Astrocyte (in vitro differentiated cells and primary cell): Measurements from ENCODE around the gene RALGDS. TPM values are rescaled to one million over a fixed set of nuclear protein-coding genes. Genes with fewer than 3 reads are reported as not detected.
A peak's percentile ranks its signal among the peaks of the same experiment; 100 is the strongest.

ENCODE experiments used
- DNase-seq: peaks from one replicate; pipeline ENCODE4 v3.0.0-alpha.2; 2010; ENCODE audit warnings: low read depth
- FAIRE-seq: peaks from 2 replicates; lab custom pipeline; 2011; peaks lifted over from hg19 to GRCh38; lab: Jason Lieb, UNC
- H2AFZ ChIP-seq: 2 replicates; pipeline ENCODE4 v1.6.0; 2012; ENCODE audit warnings: low read depth, low read length, inconsistent platforms
- H3K27ac ChIP-seq: 2 replicates; pipeline ENCODE4 v1.5.1; 2011; ENCODE audit warnings: low read depth, low read length, inconsistent platforms
- H3K27me3 ChIP-seq: 2 replicates; pipeline ENCODE4 v1.6.0; 2011; ENCODE audit warnings: low read length, inconsistent platforms; ENCODE audit not compliant: insufficient read depth
- H3K36me3 ChIP-seq: 2 replicates; pipeline ENCODE4 v1.5.1; 2011; ENCODE audit warnings: low read length, inconsistent platforms; ENCODE audit not compliant: insufficient read depth
- H3K4me1 ChIP-seq: 2 replicates; pipeline ENCODE4 v1.5.1; 2011; ENCODE audit warnings: low read length, inconsistent platforms; ENCODE audit not compliant: insufficient read depth
- H3K4me2 ChIP-seq: 2 replicates; pipeline ENCODE4 v1.6.0; 2012; ENCODE audit warnings: low read length, inconsistent platforms
- H3K4me3 ChIP-seq: 2 replicates; pipeline ENCODE4 v1.5.1; 2011; ENCODE audit warnings: low read depth, mild to moderate bottlenecking, low read length, inconsistent platforms; ENCODE audit not compliant: insufficient read depth
- H3K79me2 ChIP-seq: 2 replicates; pipeline ENCODE4 v1.6.0; 2012; ENCODE audit warnings: mild to moderate bottlenecking, low read length, inconsistent platforms; ENCODE audit not compliant: insufficient read depth
- H3K9ac ChIP-seq: 2 replicates; pipeline ENCODE4 v1.6.0; 2012; ENCODE audit warnings: mild to moderate bottlenecking, low read length, inconsistent platforms
- H3K9me3 ChIP-seq: 2 replicates; pipeline ENCODE4 v1.5.1; 2012; ENCODE audit warnings: low read depth, mild to moderate bottlenecking, low read length, inconsistent platforms; ENCODE audit not compliant: insufficient read depth
- H4K20me1 ChIP-seq: 2 replicates; pipeline ENCODE4 v1.6.0; 2012; ENCODE audit warnings: low read length, inconsistent platforms; ENCODE audit not compliant: insufficient read depth
- H3K27ac Mint-ChIP-seq: one replicate; pipeline ENCODE4 v1.8.0; 2021; ENCODE audit warnings: mild to moderate bottlenecking, mixed read lengths; ENCODE audit not compliant: unreplicated experiment
- H3K27me3 Mint-ChIP-seq: one replicate; pipeline ENCODE4 v1.8.0; 2021; ENCODE audit warnings: low read depth, mixed read lengths; ENCODE audit not compliant: unreplicated experiment
- H3K36me3 Mint-ChIP-seq: one replicate; pipeline ENCODE4 v1.8.0; 2021; ENCODE audit warnings: low read depth, mixed read lengths; ENCODE audit not compliant: unreplicated experiment
- H3K4me1 Mint-ChIP-seq: one replicate; pipeline ENCODE4 v1.8.0; 2021; ENCODE audit warnings: low read depth, mixed read lengths; ENCODE audit not compliant: unreplicated experiment
- H3K4me3 Mint-ChIP-seq: one replicate; pipeline ENCODE4 v1.8.0; 2021; ENCODE audit warnings: mild to moderate bottlenecking, moderate library complexity, mixed read lengths; ENCODE audit not compliant: unreplicated experiment
- H3K9me3 Mint-ChIP-seq: one replicate; pipeline ENCODE4 v1.8.0; 2021; ENCODE audit warnings: mild to moderate bottlenecking, mixed read lengths; ENCODE audit not compliant: unreplicated experiment
- EZH2 ChIP-seq: IDR thresholded peaks from 2 replicates; pipeline ENCODE4 v1.6.1; 2012; ENCODE audit warnings: mild to moderate bottlenecking, low read length, inconsistent platforms; ENCODE audit not compliant: insufficient read depth
- total RNA-seq: library from RNA; stranded (reverse); gene quantifications from 2 replicates; pipeline ENCODE4 v1.2.1, GENCODE V29; 2021
- TF ChIP-seq, protein P1 (sequence below): IDR thresholded peaks from 2 replicates; pipeline ENCODE4 v1.5.1; 2011; ENCODE audit warnings: low read depth, mild to moderate bottlenecking, inconsistent platforms, low read length, moderate library complexity; ENCODE audit not compliant: insufficient read depth

Gene RALGDS
- total RNA-seq, 1 donor from 2014 or later = 46.6 TPM

DNA sequence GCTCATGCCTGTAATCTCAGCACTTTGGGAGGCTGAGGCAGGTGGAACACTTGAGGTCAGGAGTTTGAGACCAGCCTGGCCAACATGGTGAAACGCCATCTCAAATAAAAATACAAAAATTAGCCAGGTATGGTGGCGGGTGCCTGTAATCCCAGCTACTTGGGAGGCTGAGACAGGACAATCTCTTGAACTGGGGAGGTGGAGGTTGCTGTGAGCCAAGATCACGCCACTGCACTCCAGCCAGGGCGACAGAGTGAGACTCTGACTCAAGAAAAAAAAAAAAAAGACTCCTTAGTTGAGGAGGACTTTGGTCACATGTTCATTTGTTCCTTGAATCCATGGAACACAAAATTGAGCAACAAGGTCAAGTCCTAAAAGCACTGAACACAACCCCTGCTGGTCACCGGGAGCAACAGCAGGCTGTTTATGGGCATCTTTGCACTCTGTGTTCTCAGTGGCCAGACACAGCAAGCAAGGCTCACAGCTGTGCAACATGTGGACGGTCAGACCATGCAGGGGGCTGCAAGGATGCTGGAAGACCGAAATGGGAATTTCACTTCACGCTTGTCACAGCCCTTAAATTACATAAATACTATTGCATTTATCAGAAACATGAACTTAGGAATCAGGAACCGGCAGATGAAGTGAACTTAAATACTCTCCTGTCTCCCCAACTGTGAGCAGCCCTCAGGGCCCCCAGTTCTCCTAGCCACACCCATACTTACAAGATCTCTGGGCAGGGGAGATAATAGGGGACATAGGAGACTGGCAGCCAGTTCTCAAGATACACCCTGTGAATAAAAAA lies 39.9 kb upstream of the RALGDS start:
- H3K4me2 ChIP-seq = no peak overlapping the region
- H3K9ac ChIP-seq = no peak overlapping the region
- Mint-ChIP-seq H3K27ac (no peak overlapping the region), H3K36me3 (peaks cover 7% of the 10 kb centered on the region), H3K9me3 (no peaks in the 10 kb centered on the region), H3K27me3 (peaks cover 5% of the 10 kb centered on the region), H3K4me1 (peaks cover 10% of the 10 kb centered on the region), H3K4me3 (peak overlapping the region; percentile 22)
- peak; percentile 5 for FAIRE-seq
- H3K36me3 ChIP-seq = no peaks in the 10 kb centered on the region
- H3K27me3 ChIP-seq = peaks cover 11% of the 10 kb centered on the region
- no peak overlapping the region for H2AFZ ChIP-seq
- H3K79me2 ChIP-seq = no peaks in the 10 kb centered on the region
- peaks cover 2% of the 10 kb centered on the region for H3K4me1 ChIP-seq
- no peak for TF ChIP-seq EZH2
- TF ChIP-seq, protein P1, sequence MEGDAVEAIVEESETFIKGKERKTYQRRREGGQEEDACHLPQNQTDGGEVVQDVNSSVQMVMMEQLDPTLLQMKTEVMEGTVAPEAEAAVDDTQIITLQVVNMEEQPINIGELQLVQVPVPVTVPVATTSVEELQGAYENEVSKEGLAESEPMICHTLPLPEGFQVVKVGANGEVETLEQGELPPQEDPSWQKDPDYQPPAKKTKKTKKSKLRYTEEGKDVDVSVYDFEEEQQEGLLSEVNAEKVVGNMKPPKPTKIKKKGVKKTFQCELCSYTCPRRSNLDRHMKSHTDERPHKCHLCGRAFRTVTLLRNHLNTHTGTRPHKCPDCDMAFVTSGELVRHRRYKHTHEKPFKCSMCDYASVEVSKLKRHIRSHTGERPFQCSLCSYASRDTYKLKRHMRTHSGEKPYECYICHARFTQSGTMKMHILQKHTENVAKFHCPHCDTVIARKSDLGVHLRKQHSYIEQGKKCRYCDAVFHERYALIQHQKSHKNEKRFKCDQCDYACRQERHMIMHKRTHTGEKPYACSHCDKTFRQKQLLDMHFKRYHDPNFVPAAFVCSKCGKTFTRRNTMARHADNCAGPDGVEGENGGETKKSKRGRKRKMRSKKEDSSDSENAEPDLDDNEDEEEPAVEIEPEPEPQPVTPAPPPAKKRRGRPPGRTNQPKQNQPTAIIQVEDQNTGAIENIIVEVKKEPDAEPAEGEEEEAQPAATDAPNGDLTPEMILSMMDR = peak; percentile 84
- H3K4me3 ChIP-seq = no peak overlapping the region
- H3K9me3 ChIP-seq = no peaks in the 10 kb centered on the region
- H4K20me1 ChIP-seq = no peaks in the 10 kb centered on the region
- H3K27ac ChIP-seq = no peak overlapping the region
- DNase-seq = peak; percentile 26

DNA sequence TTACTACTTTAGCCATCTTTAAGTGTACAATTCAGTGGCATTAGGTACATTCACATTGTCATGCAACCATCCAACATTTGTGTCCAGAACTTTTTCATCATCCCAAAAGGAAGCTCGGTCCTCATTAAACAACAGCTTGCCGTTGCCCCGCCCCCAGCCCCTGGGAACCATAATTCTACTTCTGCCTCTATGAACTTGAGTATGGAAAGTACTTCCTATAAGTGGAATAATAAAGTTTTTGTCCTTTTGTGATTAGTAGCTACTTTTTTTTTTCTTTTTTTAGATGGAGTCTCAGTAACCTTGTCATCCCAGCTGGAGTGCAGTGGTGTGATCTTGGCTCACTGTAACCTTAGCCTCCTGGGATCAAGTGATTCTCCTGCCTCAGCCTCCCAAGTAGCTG lies 37.7 kb upstream of the RALGDS start:
- FAIRE-seq = no peak
- Mint-ChIP-seq H3K9me3 (no peaks in the 10 kb centered on the region), H3K4me1 (peaks cover 3% of the 10 kb centered on the region), H3K27ac (no peak overlapping the region), H3K27me3 (peaks cover 5% of the 10 kb centered on the region), H3K4me3 (no peak overlapping the region), H3K36me3 (peaks cover 9% of the 10 kb centered on the region)
- no peak for DNase-seq
- H3K9me3 ChIP-seq = no peaks in the 10 kb centered on the region
- H3K9ac ChIP-seq = no peak overlapping the region
- no peak overlapping the region for H3K4me3 ChIP-seq
- no peak overlapping the region for H2AFZ ChIP-seq
- peaks cover 2% of the 10 kb centered on the region for H3K4me1 ChIP-seq
- peaks cover 9% of the 10 kb centered on the region for H3K27me3 ChIP-seq
- TF ChIP-seq, protein P1 = no peak
- TF ChIP-seq EZH2 = no peak
- no peaks in the 10 kb centered on the region for H3K79me2 ChIP-seq
- H3K36me3 ChIP-seq = no peaks in the 10 kb centered on the region
- H3K27ac ChIP-seq = no peak overlapping the region
- no peaks in the 10 kb centered on the region for H4K20me1 ChIP-seq
- no peak overlapping the region for H3K4me2 ChIP-seq

DNA sequence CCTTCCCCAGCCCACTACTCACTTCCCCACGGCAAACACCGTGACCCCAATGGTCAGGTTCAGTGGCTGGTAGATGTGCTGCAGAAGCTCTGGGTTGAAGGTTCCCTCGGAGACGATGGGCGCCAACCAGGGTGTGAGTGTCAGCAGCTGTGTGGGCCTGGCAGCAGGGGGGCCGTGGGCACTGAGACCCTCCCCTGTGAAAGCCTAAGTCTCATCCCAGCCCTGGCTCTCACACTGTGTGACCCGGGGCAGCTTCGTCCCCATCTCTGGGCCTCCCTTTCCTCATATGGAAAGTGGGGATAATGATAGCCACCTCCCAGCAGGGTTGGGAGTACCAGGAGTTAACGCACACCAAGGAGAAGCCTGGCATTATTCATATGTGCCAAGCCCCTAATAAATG lies 34.1 kb upstream of the RALGDS start:
- Histone ChIP-seq H3K9me3 (no peaks in the 10 kb centered on the region), H3K9ac (no peak overlapping the region), H3K79me2 (no peaks in the 10 kb centered on the region), H3K27ac (no peak overlapping the region), H3K4me1 (no peaks in the 10 kb centered on the region), H3K36me3 (no peaks in the 10 kb centered on the region), H3K4me2 (no peak overlapping the region), H3K4me3 (no peak overlapping the region), H2AFZ (no peak overlapping the region), H3K27me3 (no peaks in the 10 kb centered on the region), H4K20me1 (no peaks in the 10 kb centered on the region)
- Mint-ChIP-seq H3K9me3 (no peaks in the 10 kb centered on the region), H3K27ac (no peak overlapping the region), H3K36me3 (peaks cover 5% of the 10 kb centered on the region), H3K4me3 (no peak overlapping the region), H3K4me1 (no peaks in the 10 kb centered on the region), H3K27me3 (peaks cover 2% of the 10 kb centered on the region)
- FAIRE-seq = no peak
- TF ChIP-seq, protein P1 = no peak
- TF ChIP-seq EZH2 = no peak
- DNase-seq = no peak
